ENCODE data around the gene GRM2.

DNA sequence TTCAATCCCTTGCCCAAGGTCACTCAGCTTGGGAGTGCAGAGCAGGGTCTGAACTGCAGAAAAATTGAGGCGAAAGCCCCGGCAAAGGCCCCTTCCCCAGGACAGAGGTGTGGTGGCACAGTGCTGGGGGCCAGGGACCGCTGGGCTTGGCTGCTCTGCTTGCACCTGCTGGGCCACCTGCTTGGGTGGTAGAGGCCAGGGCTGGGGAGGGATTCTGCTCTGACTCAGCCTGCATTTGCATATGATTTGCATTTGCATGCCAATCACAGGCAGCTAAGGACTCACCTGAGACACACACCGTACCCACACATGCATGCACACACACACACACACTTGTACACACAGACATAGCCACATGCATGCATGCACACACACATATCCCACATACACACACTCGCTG, 9.9 kb downstream of the GRM2 start:
- TF ChIP-seq POLR2AphosphoS5 (IDR thresholded peaks at IDR 0.05; ENCODE audit: low read depth, low read length) (no peak), SIN3A (IDR thresholded peaks at IDR 0.05; ENCODE audit: borderline replicate concordance, insufficient read depth, low read length) (no peak)
- TF ChIP-seq, protein P1, sequence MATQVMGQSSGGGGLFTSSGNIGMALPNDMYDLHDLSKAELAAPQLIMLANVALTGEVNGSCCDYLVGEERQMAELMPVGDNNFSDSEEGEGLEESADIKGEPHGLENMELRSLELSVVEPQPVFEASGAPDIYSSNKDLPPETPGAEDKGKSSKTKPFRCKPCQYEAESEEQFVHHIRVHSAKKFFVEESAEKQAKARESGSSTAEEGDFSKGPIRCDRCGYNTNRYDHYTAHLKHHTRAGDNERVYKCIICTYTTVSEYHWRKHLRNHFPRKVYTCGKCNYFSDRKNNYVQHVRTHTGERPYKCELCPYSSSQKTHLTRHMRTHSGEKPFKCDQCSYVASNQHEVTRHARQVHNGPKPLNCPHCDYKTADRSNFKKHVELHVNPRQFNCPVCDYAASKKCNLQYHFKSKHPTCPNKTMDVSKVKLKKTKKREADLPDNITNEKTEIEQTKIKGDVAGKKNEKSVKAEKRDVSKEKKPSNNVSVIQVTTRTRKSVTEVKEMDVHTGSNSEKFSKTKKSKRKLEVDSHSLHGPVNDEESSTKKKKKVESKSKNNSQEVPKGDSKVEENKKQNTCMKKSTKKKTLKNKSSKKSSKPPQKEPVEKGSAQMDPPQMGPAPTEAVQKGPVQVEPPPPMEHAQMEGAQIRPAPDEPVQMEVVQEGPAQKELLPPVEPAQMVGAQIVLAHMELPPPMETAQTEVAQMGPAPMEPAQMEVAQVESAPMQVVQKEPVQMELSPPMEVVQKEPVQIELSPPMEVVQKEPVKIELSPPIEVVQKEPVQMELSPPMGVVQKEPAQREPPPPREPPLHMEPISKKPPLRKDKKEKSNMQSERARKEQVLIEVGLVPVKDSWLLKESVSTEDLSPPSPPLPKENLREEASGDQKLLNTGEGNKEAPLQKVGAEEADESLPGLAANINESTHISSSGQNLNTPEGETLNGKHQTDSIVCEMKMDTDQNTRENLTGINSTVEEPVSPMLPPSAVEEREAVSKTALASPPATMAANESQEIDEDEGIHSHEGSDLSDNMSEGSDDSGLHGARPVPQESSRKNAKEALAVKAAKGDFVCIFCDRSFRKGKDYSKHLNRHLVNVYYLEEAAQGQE (IDR thresholded peaks at IDR 0.05; ENCODE audit: insufficient read depth in 1 of 2, low read depth in 2 of 2, low read length in 2 of 2), result no peak

All from PFSK-1 (cell line).